Germinal center (tissue), 1 donor: ENCODE results near the gene ENAM.
"Not testable (repeated sequence)": the region's sequence is repeated elsewhere in the genome, so short reads cannot be mapped to it uniquely, and the experiment has no call there.

Source experiments
- DNase-seq: peaks from one replicate; pipeline ENCODE4 v3.0.0; 2012; ENCODE audit warnings: mixed read lengths, low spot score

The ENAM gene

GRCh38 chr4:70629469-70630090 is 1.0 kb downstream of the ENAM start:
- DNase-seq, result no peak

GRCh38 chr4:70630162-70630561 is 1.6 kb downstream of the ENAM start:
- no peak for DNase-seq

DNA sequence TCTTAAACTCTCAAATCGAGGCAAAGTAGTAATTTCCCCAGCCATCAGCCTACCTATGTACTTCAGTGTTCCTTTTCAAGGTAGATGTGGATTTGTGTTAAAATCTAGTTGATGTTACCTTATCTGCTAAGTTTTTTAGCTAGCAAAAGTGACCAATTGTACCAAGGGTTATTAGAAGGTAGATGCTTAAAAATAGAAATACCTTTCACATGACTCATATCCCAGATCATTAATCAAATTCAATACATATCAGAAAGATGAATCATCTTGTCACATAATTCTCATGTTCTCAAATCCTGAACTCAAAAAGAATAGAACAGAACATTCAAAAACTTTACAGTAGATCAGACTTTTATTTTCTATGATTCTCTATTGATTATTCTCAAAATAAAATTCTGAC is 3.5 kb downstream of the ENAM start:
- no peak for DNase-seq

- no peak for DNase-seq
Observed at GRCh38 chr4:70634482-70634881, 5.9 kb downstream of the ENAM start.

DNA sequence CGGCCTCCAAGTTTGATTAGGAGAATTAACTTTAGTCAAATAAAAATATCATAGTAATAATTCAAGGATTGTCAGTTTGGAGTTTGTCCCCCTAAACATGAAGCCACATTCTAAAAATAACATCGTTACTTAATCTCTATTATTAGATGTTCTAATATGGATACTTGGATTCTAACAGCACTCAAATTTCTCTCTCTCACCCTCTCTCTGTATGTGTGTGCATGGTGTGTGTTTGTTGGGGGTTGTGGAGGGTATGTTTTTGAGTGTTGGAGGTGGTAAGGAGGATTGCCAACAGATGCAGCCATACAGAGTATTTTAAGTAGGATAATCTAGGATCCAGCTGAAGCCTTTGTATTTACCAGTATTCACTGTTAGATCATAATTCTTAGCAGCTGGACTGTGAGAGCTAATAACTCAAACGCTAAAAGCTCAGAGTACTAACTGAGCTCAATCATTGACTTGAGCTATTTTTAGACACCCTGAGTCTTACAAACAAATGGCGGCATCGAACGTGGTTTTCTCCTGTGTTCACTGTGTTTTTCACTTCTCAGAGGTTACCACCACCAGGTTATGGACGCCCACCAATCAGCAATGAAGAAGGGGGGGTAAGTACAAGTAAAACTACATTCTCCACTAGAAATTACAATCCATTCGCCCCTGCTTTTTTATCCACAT is 8.8 kb downstream of the ENAM start:
- no peak for DNase-seq

- DNase-seq, result no peak
Observed at GRCh38 chr4:70640192-70640591, 11.6 kb downstream of the ENAM start.

- not testable (repeated sequence) for DNase-seq
Observed at GRCh38 chr4:70650741-70651140, 22.2 kb downstream of the ENAM start.

DNA sequence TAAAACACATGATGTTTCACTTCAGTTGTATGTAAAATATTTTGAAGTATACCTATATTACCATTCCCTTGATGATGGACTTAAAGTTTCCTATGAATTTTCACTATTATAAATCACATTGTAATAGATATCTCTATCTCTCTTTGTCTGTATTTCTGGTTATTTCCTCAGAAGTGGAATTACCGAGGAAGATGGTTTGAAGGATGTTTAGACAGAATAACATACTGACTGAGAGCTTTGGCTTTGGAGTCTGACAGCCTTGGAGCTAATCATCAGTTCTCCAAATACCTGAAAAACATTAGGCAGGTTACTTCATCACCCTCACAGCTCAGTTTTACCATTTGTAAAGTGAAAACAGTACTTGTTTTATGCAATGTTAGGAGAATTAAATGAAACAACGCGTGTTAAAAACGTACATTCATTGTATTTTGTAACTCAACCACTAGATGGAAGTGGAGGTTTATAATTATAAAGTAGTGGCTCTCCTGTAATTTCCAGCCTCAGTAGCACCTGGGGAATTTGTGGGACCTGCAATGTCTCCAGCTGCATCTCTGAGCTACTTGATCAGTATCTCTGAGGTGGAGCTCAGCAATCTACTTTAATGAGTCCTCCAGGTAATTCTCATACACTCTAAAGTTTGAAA is 23.4 kb downstream of the ENAM start:
- peak; percentile 37 for DNase-seq

GRCh38 chr4:70654605-70655011 is 26.1 kb downstream of the ENAM start:
- no peak for DNase-seq

- DNase-seq, result no peak
Observed at GRCh38 chr4:70657326-70657725, 28.8 kb downstream of the ENAM start.

DNA sequence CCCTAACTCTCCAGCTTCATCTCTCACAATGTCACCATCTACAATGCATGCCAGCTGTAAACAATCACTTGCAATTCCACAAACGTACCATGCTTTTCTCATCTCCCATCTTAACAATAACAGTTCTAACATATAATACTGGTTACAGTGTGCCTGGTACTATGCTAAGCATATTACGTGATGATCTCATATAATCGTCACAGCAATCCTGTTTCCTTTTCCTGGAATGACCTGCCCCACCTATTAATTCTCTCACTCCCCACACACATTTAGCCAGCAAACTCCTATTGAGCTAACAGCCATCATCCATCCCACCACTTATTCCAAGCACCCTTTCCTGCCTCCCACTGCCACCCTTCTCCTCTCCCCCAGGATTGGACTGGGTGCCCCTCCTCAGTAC is 29.9 kb downstream of the ENAM start:
- DNase-seq, result no peak

GRCh38 chr4:70660106-70660505 is 31.6 kb downstream of the ENAM start:
- DNase-seq, result no peak

DNA sequence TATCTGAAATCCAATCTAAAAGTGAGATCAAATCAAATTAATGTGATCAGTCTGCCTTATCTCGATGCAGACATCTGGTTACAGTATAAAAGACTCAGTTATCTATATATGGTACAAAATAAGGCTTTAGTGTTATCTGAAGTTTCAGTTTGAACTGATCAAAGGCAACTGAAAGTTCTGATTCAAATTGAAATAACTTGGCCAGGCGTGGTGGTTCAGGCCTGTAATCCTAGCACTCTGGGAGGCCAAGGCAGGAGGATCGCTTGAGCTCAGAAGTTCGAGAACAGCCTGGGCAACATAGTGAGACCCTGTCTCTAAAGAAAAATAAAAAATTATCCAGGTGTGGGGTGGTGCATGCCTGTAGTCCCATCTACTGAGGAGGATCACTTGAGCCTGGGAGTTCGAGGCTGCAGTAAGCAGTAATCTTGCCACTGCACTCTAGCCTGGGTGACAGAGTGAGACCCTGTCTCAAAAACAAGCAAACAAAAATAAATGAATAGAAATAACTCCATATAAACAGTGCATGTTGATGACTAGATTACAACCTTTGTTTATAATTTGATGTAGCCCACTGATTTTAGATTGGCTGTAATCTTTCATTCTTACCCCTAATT is 32.9 kb downstream of the ENAM start:
- DNase-seq, result not testable (repeated sequence)

DNA sequence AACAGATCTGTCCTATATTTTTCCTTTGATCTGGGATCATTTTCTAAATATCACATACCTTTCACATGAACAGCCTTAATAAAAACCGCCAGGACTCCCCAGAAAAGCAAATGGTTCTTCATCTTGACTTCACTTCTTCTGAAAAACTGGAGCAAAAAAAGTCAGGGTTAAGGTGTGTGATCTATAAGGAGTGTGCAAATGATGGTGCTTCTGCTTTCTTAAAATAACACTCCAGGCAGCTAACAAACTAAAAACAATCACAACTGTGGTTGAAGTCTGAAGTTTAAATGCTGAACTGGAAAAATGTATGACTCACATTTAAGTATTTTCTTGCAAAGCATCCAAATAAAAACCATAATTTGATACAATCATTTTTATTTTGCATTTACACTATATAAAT is 37.8 kb downstream of the ENAM start, which contains the start of gene JCHAIN:
TSS of gene JCHAIN (minus strand) at position 140 of the 400 bp plus-strand sequence. CDS start at position 122, 18 bp downstream.
- DNase-seq, result no peak

- no peak for DNase-seq
Observed at GRCh38 chr4:70667740-70668535, 39.4 kb downstream of the ENAM start.

DNA sequence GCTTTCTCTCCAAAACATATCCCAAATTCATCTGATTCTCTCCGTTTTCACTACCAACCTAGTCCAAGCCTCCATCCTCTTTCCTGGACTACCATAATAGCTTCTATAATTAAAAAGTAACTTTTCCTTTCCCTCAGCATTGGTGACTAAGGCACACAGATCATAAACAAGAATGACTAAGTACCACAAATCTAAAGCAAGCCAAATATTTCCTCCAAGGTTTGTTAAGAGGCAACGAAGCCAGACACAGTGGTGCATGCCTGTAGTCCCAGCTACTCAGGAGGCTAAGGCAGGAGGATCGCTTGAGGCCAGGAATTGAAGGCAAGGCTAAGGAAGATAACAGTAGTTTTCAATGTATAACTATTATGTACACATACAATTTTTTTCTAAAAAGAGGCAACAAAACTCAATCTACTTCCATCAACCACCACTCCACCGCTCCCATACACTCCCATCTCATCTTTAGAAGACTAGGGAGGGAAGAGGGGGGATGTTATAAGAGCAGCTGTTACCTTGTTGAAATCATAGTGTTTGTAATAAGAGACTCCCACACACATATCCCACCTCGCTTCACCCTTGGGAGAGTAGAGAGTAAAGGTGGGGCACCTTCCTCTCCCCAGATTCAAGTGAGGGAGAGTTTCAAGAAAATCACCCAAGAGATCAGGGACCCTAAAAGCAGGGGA is 41.9 kb downstream of the ENAM start:
- no peak for DNase-seq

GRCh38 chr4:70671091-70671490 is 42.5 kb downstream of the ENAM start:
- no peak for DNase-seq

DNA sequence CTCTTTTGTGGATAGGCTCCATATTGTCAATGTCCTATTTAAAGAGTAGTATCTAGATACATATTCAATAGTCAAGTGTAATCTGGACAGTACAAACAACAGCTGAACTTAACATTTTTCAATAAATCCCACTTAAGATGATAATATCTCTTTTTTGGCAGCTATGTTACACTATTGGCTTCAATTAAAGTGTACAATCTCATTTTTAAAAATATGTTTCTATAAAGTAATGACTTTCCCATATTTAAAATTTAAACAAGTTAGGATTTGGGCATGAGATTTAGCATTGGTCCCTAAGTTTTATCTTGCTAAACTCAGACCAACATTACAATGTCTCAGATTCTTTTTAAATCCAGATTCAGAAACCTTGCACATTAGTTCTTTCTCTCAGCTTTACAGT is 45.6 kb downstream of the ENAM start:
- DNase-seq, result no peak

GRCh38 chr4:70674731-70675130 is 46.2 kb downstream of the ENAM start:
- no peak for DNase-seq

DNA sequence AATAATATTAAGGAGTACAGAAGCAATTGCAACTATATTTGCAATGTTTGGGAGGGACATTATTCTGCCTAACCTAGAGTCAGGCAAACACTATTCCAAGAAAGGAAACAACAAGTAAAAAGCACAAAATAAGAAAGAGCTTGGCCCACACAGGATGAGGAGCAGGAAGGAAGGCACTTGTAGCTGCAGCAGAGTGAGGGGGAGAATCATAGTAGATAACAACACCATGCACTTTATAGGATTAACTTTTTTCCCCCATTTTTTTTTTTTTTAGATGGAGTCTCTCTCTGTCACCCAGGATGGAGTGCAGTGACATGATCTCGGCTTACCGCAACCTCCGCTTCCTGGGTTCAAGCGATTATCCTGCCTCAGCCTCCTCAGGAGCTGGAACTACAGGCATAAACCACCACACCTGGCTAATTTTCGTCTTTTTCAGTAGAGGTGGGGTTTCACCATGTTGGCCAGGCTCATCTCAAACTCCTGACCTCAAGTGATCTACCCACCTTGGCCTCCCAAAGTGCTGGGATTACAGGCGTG is 48.1 kb downstream of the ENAM start:
- DNase-seq, result no peak

- DNase-seq, result peak; percentile 38
Observed at GRCh38 chr4:70678383-70678999, 49.9 kb downstream of the ENAM start.
